SK-N-SH treated with all-trans-retinoic acid at 6 μM for 48 hours (cell line): ENCODE data around the gene PIP4K2B.

ENCODE experiments used
- ATAC-seq: fragments of 200-7000 bp; cut with Tn5 transposase; 3 replicates; pipeline ENCODE4 v1.9.1; 2020; ENCODE audit warnings: mild to moderate bottlenecking, moderate library complexity
- ARNTL ChIP-seq: fragments of 450-650 bp; formaldehyde crosslinking; IDR thresholded peaks from 2 replicates; pipeline ENCODE4 v1.5.0; 2020; ENCODE audit warnings: low read depth, mild to moderate bottlenecking, moderate library complexity, borderline replicate concordance
- BACH2 ChIP-seq: fragments of 250-450 bp; sonication (Bioruptor Pico); IDR thresholded peaks from 2 replicates; pipeline ENCODE4 v1.9.0; 2021; ENCODE audit warnings: mild to moderate bottlenecking, borderline replicate concordance
- CREB5 ChIP-seq: fragments of 250-450 bp; sonication (Bioruptor Pico); IDR thresholded peaks from 2 replicates; pipeline ENCODE4 v1.5.1; 2020; ENCODE audit warnings: low read depth, mild to moderate bottlenecking, moderate library complexity
- CSDC2 ChIP-seq: fragments of 250-450 bp; sonication (Bioruptor Pico); IDR thresholded peaks from 2 replicates; pipeline ENCODE4 v1.5.0; 2020; ENCODE audit warnings: mild to moderate bottlenecking, moderate library complexity
- CSRNP3 ChIP-seq: fragments of 250-450 bp; sonication (Bioruptor Pico); IDR thresholded peaks from 2 replicates; pipeline ENCODE4 v1.5.1; 2021; ENCODE audit warnings: mild to moderate bottlenecking, moderate library complexity
- ESRRG ChIP-seq: fragments of 250-450 bp; sonication (Bioruptor Pico); IDR thresholded peaks from 2 replicates; pipeline ENCODE4 v1.6.1; 2021; ENCODE audit warnings: mild to moderate bottlenecking
- GLIS3 ChIP-seq: fragments of 250-450 bp; sonication (Bioruptor Pico); IDR thresholded peaks from 2 replicates; pipeline ENCODE4 v1.5.0; 2020; ENCODE audit warnings: mild to moderate bottlenecking, moderate library complexity
- ISL1 ChIP-seq: fragments of 250-450 bp; sonication (Bioruptor Pico); IDR thresholded peaks from 2 replicates; pipeline ENCODE4 v2.1.2; 2022; ENCODE audit warnings: mild to moderate bottlenecking, moderate library complexity
- OSR1 ChIP-seq: fragments of 250-450 bp; sonication (Bioruptor Pico); IDR thresholded peaks from 2 replicates; pipeline ENCODE4 v1.8.0; 2022; ENCODE audit warnings: moderate library complexity, mild to moderate bottlenecking, inconsistent platforms
- PATZ1 ChIP-seq: fragments of 250-450 bp; sonication (Bioruptor Pico); IDR thresholded peaks from 2 replicates; pipeline ENCODE4 v1.8.0; 2020; ENCODE audit warnings: mild to moderate bottlenecking, moderate library complexity, borderline replicate concordance
- PPARA ChIP-seq: fragments of 250-450 bp; sonication (Bioruptor Pico); IDR thresholded peaks from 2 replicates; pipeline ENCODE4 v1.5.0; 2020; ENCODE audit warnings: mild to moderate bottlenecking, borderline replicate concordance
- RARB ChIP-seq: fragments of 250-450 bp; sonication (Bioruptor Pico); IDR thresholded peaks from 2 replicates; pipeline ENCODE4 v1.8.0; 2021; ENCODE audit warnings: mild to moderate bottlenecking, moderate library complexity
- SNAI2 ChIP-seq: fragments of 250-450 bp; sonication (Bioruptor Pico); IDR thresholded peaks from 2 replicates; pipeline ENCODE4 v1.5.0; 2020; ENCODE audit warnings: mild to moderate bottlenecking, moderate library complexity
- TCF4 ChIP-seq: fragments of 250-450 bp; sonication (Bioruptor Pico); IDR thresholded peaks from 2 replicates; pipeline ENCODE4 v1.8.0; 2021; ENCODE audit warnings: mild to moderate bottlenecking, moderate library complexity, borderline replicate concordance
- ZC3H10 ChIP-seq: fragments of 250-450 bp; sonication (Bioruptor Pico); IDR thresholded peaks from 2 replicates; pipeline ENCODE4 v1.5.1; 2021; ENCODE audit warnings: mild to moderate bottlenecking, moderate library complexity
- ZFP3 ChIP-seq: fragments of 250-450 bp; sonication (Bioruptor Pico); IDR thresholded peaks from 2 replicates; pipeline ENCODE4 v1.5.0; 2020; ENCODE audit warnings: mild to moderate bottlenecking, moderate library complexity
- ZFP30 ChIP-seq: fragments of 450-650 bp; formaldehyde crosslinking; IDR thresholded peaks from 2 replicates; pipeline ENCODE4 v1.5.0; 2022; ENCODE audit warnings: mild to moderate bottlenecking, moderate library complexity
- ZNF565 ChIP-seq: fragments of 450-650 bp; formaldehyde crosslinking; conservative IDR thresholded peaks from 2 replicates; pipeline ENCODE4 v1.5.0; 2020; ENCODE audit warnings: low read depth, mild to moderate bottlenecking, moderate library complexity
- ZNF70 ChIP-seq: fragments of 450-650 bp; formaldehyde crosslinking; IDR thresholded peaks from 2 replicates; pipeline ENCODE4 v1.5.0; 2020; ENCODE audit warnings: mild to moderate bottlenecking, moderate library complexity
- ZNF8 ChIP-seq: fragments of 450-650 bp; formaldehyde crosslinking; IDR thresholded peaks from 2 replicates; pipeline ENCODE4 v1.5.0; 2020; ENCODE audit warnings: mild to moderate bottlenecking, moderate library complexity
- TF ChIP-seq, protein P1 (sequence below): fragments of 250-450 bp; sonication (Bioruptor Pico); IDR thresholded peaks from 2 replicates; pipeline ENCODE4 v1.5.0; 2020; ENCODE audit warnings: mild to moderate bottlenecking, moderate library complexity
- TF ChIP-seq, protein P2 (sequence below): fragments of 250-450 bp; sonication (Bioruptor Pico); IDR thresholded peaks from 2 replicates; pipeline ENCODE4 v1.8.0; 2021; ENCODE audit warnings: low read depth, mild to moderate bottlenecking, moderate library complexity, borderline replicate concordance

The PIP4K2B gene

GRCh38 chr17:38783227-38783626, 16.1 kb downstream of the PIP4K2B start:
- TF ChIP-seq ZFP3 (CRISPR knock-in tag) (no peak), PATZ1 (no peak), PPARA (CRISPR knock-in tag) (no peak), BACH2 (no peak), ZNF565 (CRISPR knock-in tag) (no peak), CREB5 (CRISPR knock-in tag) (no peak), CSRNP3 (no peak), SNAI2 (no peak), ZNF70 (CRISPR knock-in tag) (no peak), ZFP30 (CRISPR knock-in tag) (no peak), ARNTL (CRISPR knock-in tag) (no peak), CSDC2 (no peak), ESRRG (CRISPR knock-in tag) (no peak), GLIS3 (no peak), OSR1 (CRISPR knock-in tag) (no peak), ISL1 (no peak), RARB (CRISPR knock-in tag) (no peak), ZNF8 (CRISPR knock-in tag) (no peak)
- TF ChIP-seq, protein P1, sequence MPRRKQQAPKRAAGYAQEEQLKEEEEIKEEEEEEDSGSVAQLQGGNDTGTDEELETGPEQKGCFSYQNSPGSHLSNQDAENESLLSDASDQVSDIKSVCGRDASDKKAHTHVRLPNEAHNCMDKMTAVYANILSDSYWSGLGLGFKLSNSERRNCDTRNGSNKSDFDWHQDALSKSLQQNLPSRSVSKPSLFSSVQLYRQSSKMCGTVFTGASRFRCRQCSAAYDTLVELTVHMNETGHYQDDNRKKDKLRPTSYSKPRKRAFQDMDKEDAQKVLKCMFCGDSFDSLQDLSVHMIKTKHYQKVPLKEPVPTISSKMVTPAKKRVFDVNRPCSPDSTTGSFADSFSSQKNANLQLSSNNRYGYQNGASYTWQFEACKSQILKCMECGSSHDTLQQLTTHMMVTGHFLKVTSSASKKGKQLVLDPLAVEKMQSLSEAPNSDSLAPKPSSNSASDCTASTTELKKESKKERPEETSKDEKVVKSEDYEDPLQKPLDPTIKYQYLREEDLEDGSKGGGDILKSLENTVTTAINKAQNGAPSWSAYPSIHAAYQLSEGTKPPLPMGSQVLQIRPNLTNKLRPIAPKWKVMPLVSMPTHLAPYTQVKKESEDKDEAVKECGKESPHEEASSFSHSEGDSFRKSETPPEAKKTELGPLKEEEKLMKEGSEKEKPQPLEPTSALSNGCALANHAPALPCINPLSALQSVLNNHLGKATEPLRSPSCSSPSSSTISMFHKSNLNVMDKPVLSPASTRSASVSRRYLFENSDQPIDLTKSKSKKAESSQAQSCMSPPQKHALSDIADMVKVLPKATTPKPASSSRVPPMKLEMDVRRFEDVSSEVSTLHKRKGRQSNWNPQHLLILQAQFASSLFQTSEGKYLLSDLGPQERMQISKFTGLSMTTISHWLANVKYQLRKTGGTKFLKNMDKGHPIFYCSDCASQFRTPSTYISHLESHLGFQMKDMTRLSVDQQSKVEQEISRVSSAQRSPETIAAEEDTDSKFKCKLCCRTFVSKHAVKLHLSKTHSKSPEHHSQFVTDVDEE (CRISPR knock-in tag), result no peak
- TF ChIP-seq, protein P2, sequence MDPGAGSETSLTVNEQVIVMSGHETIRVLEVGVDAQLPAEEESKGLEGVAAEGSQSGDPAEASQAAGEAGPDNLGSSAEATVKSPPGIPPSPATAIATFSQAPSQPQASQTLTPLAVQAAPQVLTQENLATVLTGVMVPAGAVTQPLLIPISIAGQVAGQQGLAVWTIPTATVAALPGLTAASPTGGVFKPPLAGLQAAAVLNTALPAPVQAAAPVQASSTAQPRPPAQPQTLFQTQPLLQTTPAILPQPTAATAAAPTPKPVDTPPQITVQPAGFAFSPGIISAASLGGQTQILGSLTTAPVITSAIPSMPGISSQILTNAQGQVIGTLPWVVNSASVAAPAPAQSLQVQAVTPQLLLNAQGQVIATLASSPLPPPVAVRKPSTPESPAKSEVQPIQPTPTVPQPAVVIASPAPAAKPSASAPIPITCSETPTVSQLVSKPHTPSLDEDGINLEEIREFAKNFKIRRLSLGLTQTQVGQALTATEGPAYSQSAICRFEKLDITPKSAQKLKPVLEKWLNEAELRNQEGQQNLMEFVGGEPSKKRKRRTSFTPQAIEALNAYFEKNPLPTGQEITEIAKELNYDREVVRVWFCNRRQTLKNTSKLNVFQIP, result no peak
- ATAC-seq, result no peak

DNA sequence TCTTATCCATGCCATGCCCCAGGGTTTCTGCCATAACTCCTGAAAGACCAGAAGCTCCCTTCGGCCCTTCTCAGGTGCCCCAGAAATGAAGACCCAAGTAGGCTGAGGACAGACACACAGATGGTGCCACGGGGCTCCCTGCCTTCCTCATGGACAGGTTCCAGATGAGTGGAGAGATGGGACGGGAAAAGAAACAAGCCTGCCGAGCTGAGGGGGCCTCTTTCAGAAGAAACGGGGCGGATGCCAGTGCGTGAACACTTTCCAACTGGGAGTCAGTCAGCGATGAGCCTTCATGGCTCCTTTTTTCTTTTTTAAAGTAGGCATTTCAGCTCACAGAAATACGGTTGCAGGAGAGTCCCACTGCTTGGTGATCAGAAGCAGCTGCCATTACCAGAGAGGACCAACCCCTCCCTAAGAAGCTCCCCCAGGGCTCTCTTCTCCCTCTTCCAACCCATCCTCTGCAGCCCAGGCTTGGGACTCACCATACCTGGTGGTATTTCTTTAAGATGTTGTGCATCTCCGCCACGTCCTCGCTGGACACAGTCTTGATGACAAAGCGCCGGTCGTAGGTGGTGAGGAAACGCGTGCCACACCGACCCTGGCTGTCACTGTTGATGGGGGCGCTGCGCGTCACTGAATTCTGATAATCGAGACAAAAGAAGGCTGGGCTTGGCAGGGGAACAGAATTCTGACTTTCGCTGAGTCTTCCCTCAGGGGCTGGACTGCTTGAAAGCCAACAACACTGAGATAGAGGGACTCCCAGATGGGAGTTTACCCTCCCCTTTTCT, 19.2 kb downstream of the PIP4K2B start:
- ATAC-seq, result no peak
- no peak for TF ChIP-seq TCF4
- TF ChIP-seq ZNF8 (CRISPR knock-in tag), result no peak
- no peak for TF ChIP-seq BACH2
- TF ChIP-seq ARNTL (CRISPR knock-in tag), result no peak
- no peak for TF ChIP-seq GLIS3
- TF ChIP-seq ESRRG (CRISPR knock-in tag), result no peak
- no peak for TF ChIP-seq ZC3H10
- no peak for TF ChIP-seq ISL1
- no peak for TF ChIP-seq ZFP30 (CRISPR knock-in tag)
- TF ChIP-seq ZNF70 (CRISPR knock-in tag), result no peak
- no peak for TF ChIP-seq ZNF565 (CRISPR knock-in tag)
- TF ChIP-seq PPARA (CRISPR knock-in tag), result no peak
- TF ChIP-seq SNAI2, result no peak
- no peak for TF ChIP-seq CREB5 (CRISPR knock-in tag)
- TF ChIP-seq, protein P2, result no peak
- TF ChIP-seq RARB (CRISPR knock-in tag), result no peak
